B cell (primary cell): ENCODE measurements around the gene KATNA1. TPM values are rescaled to one million over a fixed set of nuclear protein-coding genes. Genes with fewer than 3 reads are reported as not detected.
A peak's percentile ranks its signal among the peaks of the same experiment; 100 is the strongest.

Source experiments
- ATAC-seq: fragments of 200-7000 bp; cut with Tn5 transposase; one replicate; pipeline ENCODE4 v1.10.0; 2021; ENCODE audit warnings: low read depth, mild to moderate bottlenecking, moderate number of reproducible peaks, moderate library complexity
- CTCF ChIA-PET: fragments of 350-600 bp; sonication (Branson Sonifier 250); formaldehyde crosslinking; loops from one replicate; lab custom pipeline; 2021; ENCODE audit warnings: antibody characterized with exemption, inconsistent platforms; lab: Charles Lee
- POLR2A ChIA-PET: fragments of 350-600 bp; sonication (Branson Sonifier 250); formaldehyde crosslinking; loops from one replicate; lab custom pipeline; 2021; ENCODE audit warnings: antibody characterized with exemption; lab: Charles Lee
- DNase-seq: peaks from one replicate; pipeline ENCODE4 v3.0.0; 2013
- H2AFZ ChIP-seq: 2 replicates; pipeline ENCODE4 v1.6.1; 2012; ENCODE audit warnings: mild to moderate bottlenecking, low read depth, low read length; ENCODE audit not compliant: insufficient read depth, poor library complexity, severe bottlenecking
- H3K27ac ChIP-seq, 2 donors: 1 replicate in 1 of 2; 2 replicates in 1 of 2; pipeline ENCODE4 v1.5.1; 2012 to 2013; ENCODE audit warnings: low read length in 2 of 2, mild to moderate bottlenecking in 2 of 2, moderate library complexity in 1 of 2
- H3K27me3 ChIP-seq, 4 experiments: fragments of 200-600 bp in 1 of 4; sonication (generic) in 1 of 4; replicated peaks in 1 of 4; 1 replicate in 2 of 4; 2 replicates in 2 of 4; pipeline versions ENCODE4 v1.6.1 to v1.7.0; 2013 to 2016; ENCODE audit warnings: low read length in 3 of 4, mild to moderate bottlenecking in 2 of 4, mixed read lengths in 1 of 4, moderate library complexity in 1 of 4; ENCODE audit not compliant: insufficient read depth in 4 of 4, control insufficient read depth in 3 of 4; ENCODE audit errors: control extremely low read depth in 1 of 4
- H3K36me3 ChIP-seq, 2 experiments: replicated peaks in 1 of 2; 1 replicate in 1 of 2; 2 replicates in 1 of 2; pipeline versions ENCODE4 v1.6.1 to v1.7.1; 2013; ENCODE audit warnings: low read length in 1 of 2; ENCODE audit not compliant: insufficient read depth in 2 of 2, control insufficient read depth in 1 of 2; ENCODE audit errors: control extremely low read depth in 1 of 2, extremely low read depth in 1 of 2
- H3K4me1 ChIP-seq, 2 donors: fragments of 200-600 bp in 1 of 2; sonication (generic) in 1 of 2; 1 replicate in 1 of 2; 2 replicates in 1 of 2; pipeline versions ENCODE4 v1.5.1 to v1.6.1; 2013 to 2017; ENCODE audit warnings: low read length in 2 of 2; ENCODE audit not compliant: control insufficient read depth in 2 of 2, insufficient read depth in 2 of 2
- H3K4me2 ChIP-seq: replicated peaks from 2 replicates; pipeline ENCODE3; 2012; ENCODE audit warnings: mild to moderate bottlenecking, low read depth, low read length; ENCODE audit not compliant: poor library complexity, severe bottlenecking
- H3K4me3 ChIP-seq, 5 experiments: fragments of 200-600 bp in 1 of 5; sonication (generic) in 1 of 5; 1 replicate in 3 of 5; 2 replicates in 2 of 5; pipeline versions ENCODE4 v1.5.1 to v1.7.0; 2011 to 2016; ENCODE audit warnings: low read length in 4 of 5, mild to moderate bottlenecking in 4 of 5, low read depth in 2 of 5, control low read depth in 1 of 5, moderate library complexity in 1 of 5; ENCODE audit not compliant: insufficient read depth in 1 of 5; ENCODE audit errors: control extremely low read depth in 1 of 5, extremely low read depth in 1 of 5
- H3K79me2 ChIP-seq: fragments of 200-600 bp; sonication (generic); one replicate; pipeline ENCODE4 v1.6.0; 2016; ENCODE audit warnings: low read length; ENCODE audit not compliant: control insufficient read depth, insufficient read depth
- H3K9ac ChIP-seq: fragments of 200-600 bp; sonication (generic); 2 replicates; pipeline ENCODE4 v1.6.1; 2017; ENCODE audit warnings: mild to moderate bottlenecking, low read length, moderate library complexity
- H3K9me3 ChIP-seq, 3 donors: one replicate each; pipeline versions ENCODE4 v1.6.1 to v1.7.1; 2013; ENCODE audit warnings: low read length in 2 of 3; ENCODE audit not compliant: control insufficient read depth in 2 of 3, insufficient read depth in 1 of 3; ENCODE audit errors: control extremely low read depth in 1 of 3
- H4K20me1 ChIP-seq: 2 replicates; pipeline ENCODE4 v1.6.0; 2012; ENCODE audit warnings: mild to moderate bottlenecking, low read length; ENCODE audit not compliant: insufficient read depth, control insufficient read depth, poor library complexity, severe bottlenecking
- H3K27ac Mint-ChIP-seq: one replicate; pipeline ENCODE4 v1.8.0; 2021; ENCODE audit warnings: mixed read lengths
- H3K27me3 Mint-ChIP-seq: one replicate; pipeline ENCODE4 v1.8.0; 2021; ENCODE audit warnings: mixed read lengths
- H3K4me1 Mint-ChIP-seq: one replicate; pipeline ENCODE4 v1.8.0; 2021; ENCODE audit warnings: mixed read lengths
- H3K4me3 Mint-ChIP-seq: one replicate; pipeline ENCODE4 v1.8.0; 2021; ENCODE audit warnings: mixed read lengths
- H3K9me3 Mint-ChIP-seq: one replicate; pipeline ENCODE4 v1.8.0; 2022; ENCODE audit warnings: mixed read lengths; ENCODE audit not compliant: insufficient read depth
- EZH2 ChIP-seq: IDR thresholded peaks from 2 replicates; pipeline ENCODE4 v1.6.1; 2012; ENCODE audit warnings: borderline replicate concordance, low read depth, mild to moderate bottlenecking, moderate library complexity, low read length; ENCODE audit not compliant: insufficient read depth, poor library complexity, severe bottlenecking
- WGBS: methylation state at CpG from one replicate; pipeline ENCODE4 v1.1.5; 2013; ENCODE audit warnings: missing lambda C conversion rate; ENCODE audit not compliant: insufficient coverage; 5-methylcytosine and 5-hydroxymethylcytosine counted together
- intact Hi-C: fragments of 100-400 bp; cut with micrococcal nuclease; formaldehyde crosslinking; loops from one replicate; pipeline ENCODE4 v1.10.0; 2022
- polyA plus RNA-seq: library from polyadenylated mRNA; depleted of rRNA; stranded (reverse); fragments of >200 nt; gene quantifications from 2 replicates; pipeline ENCODE4 v1.2.3, GENCODE V29; 2012
- total RNA-seq, 2 donors: library from RNA; stranded (reverse); fragments of 120-200 nt in 1 of 2; gene quantifications; 1 replicate in 1 of 2; 2 replicates in 1 of 2; pipeline versions ENCODE4 v1.2.3 to v1.2.4, GENCODE V29; 2013 to 2022
- TF ChIP-seq, protein P1 (sequence below): fragments of 200-600 bp; IDR thresholded peaks from one replicate; pipeline ENCODE4 v1.8.0; 2022; ENCODE audit warnings: antibody characterized with exemption, mild to moderate bottlenecking

KATNA1 gene
- total and polyA plus RNA-seq, 2 donors (not counting 1 experiment from before 2014, with no cell fraction given): 10.6 to 19.8 TPM

DNA sequence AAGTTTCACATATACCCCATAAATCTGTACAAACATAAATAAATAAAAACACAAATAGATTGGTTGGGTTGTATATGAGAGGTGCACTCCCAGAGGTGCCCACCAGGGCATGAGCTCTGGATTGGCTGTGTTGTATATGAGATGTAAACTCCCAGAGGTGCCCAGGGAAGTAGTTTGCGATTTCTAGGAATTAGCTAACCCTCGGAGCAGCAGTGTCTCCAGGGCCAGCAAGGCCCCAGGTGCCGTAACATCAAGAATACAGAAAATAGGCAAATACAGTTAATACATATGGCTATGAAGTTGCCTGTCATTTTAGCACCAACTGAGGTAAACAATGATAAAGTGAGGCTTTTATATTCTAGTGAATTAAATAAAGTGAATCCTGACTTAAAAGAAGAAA, 87.8 kb downstream of the KATNA1 start:
- TF ChIP-seq, protein P1, sequence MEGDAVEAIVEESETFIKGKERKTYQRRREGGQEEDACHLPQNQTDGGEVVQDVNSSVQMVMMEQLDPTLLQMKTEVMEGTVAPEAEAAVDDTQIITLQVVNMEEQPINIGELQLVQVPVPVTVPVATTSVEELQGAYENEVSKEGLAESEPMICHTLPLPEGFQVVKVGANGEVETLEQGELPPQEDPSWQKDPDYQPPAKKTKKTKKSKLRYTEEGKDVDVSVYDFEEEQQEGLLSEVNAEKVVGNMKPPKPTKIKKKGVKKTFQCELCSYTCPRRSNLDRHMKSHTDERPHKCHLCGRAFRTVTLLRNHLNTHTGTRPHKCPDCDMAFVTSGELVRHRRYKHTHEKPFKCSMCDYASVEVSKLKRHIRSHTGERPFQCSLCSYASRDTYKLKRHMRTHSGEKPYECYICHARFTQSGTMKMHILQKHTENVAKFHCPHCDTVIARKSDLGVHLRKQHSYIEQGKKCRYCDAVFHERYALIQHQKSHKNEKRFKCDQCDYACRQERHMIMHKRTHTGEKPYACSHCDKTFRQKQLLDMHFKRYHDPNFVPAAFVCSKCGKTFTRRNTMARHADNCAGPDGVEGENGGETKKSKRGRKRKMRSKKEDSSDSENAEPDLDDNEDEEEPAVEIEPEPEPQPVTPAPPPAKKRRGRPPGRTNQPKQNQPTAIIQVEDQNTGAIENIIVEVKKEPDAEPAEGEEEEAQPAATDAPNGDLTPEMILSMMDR: peak; percentile 76
- TF ChIP-seq EZH2: no peak
- Mint-ChIP-seq H3K27me3 (peaks cover 16% of the 10 kb centered on the region), H3K27ac (no peak overlapping the region), H3K4me3 (no peak overlapping the region), H3K9me3 (no peaks in the 10 kb centered on the region), H3K4me1 (peaks cover 7% of the 10 kb centered on the region)
- intact Hi-C loops: loop anchor here (10.0 kb wide), 2 partner anchors 444 to 796 kb away; no protein-coding TSS in a partner anchor
- ATAC-seq (no peak), DNase-seq (peak; percentile 28)
- no peak overlapping the region for H2AFZ ChIP-seq
- H3K27me3 ChIP-seq: no peaks in the 10 kb centered on the region
- H4K20me1 ChIP-seq: no peaks in the 10 kb centered on the region
- no peak overlapping the region for H3K27ac ChIP-seq
- no peaks in the 10 kb centered on the region for H3K79me2 ChIP-seq
- H3K4me1 ChIP-seq: peaks cover 3 to 6% of the 10 kb centered on the region in 2 donors
- ChIA-PET CTCF (interaction anchor here (7.9 kb wide), 1 partner anchor 13 kb away, joined by 90 read pairs; the partner anchor contains the start of gene PPIL4), POLR2A (no interaction called here)
- 80% methylated on average over 1 of the region's 3 CpGs for WGBS
- no peaks in the 10 kb centered on the region for H3K36me3 ChIP-seq
- no peak overlapping the region for H3K4me2 ChIP-seq
- H3K4me3 ChIP-seq: no peak overlapping the region
- no peaks in the 10 kb centered on the region for H3K9me3 ChIP-seq
- no peak overlapping the region for H3K9ac ChIP-seq

DNA sequence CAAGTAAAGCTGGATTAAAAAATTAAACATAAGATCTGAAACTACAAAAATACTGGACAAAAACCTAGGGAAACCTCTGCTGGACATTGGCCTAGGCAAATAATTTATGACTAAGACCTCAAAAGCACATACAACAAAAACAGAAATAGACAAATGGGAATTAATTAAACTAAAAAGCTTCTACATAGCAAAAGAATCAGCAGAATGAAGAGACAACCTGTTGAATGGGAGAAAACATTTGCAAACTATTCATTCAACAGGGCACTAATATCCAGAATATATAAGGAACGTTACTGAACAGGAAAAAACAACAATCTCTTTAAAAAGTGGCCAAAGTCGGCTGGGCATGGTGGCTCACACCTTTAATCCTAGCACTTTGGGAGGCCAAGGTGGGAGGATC, 89.1 kb downstream of the KATNA1 start:
- Histone ChIP-seq H3K27ac (no peak overlapping the region), H2AFZ (no peak overlapping the region), H4K20me1 (no peaks in the 10 kb centered on the region), H3K9ac (no peak overlapping the region), H3K27me3 (peaks cover 0 to 3% (median 0%) of the 10 kb centered on the region in 4 experiments), H3K9me3 (no peaks in the 10 kb centered on the region), H3K4me1 (no peaks in the 10 kb centered on the region), H3K4me3 (no peak overlapping the region), H3K36me3 (no peaks in the 10 kb centered on the region), H3K4me2 (no peak overlapping the region), H3K79me2 (no peaks in the 10 kb centered on the region)
- peaks cover 1% of the 10 kb centered on the region for H3K4me1 Mint-ChIP-seq
- intact Hi-C loops: no loop called here
- WGBS: 71% methylated on average over 2 of the region's 2 CpGs
- no peak overlapping the region for H3K4me3 Mint-ChIP-seq
- DNase-seq (no peak), ATAC-seq (no peak)
- H3K27ac Mint-ChIP-seq: no peak overlapping the region
- ChIA-PET CTCF (interaction anchor here (7.9 kb wide), 1 partner anchor 12 kb away, joined by 90 read pairs; the partner anchor contains the start of gene PPIL4), POLR2A (no interaction called here)
- H3K9me3 Mint-ChIP-seq: no peaks in the 10 kb centered on the region
- H3K27me3 Mint-ChIP-seq: peaks cover 22% of the 10 kb centered on the region
- TF ChIP-seq EZH2: no peak
- TF ChIP-seq, protein P1: no peak
